Osteocyte (in vitro differentiated cells): Measurements from ENCODE around the gene ARID5B. TPM values are rescaled to one million over a fixed set of nuclear protein-coding genes. Genes with fewer than 3 reads are reported as not detected.

Experiments
- DNase-seq: peaks from one replicate; pipeline ENCODE4 v3.0.0; 2021; ENCODE audit warnings: mixed read lengths; ENCODE audit not compliant: unreplicated experiment; ENCODE audit errors: extremely low spot score
- H3K27ac Mint-ChIP-seq: one replicate; pipeline ENCODE4 v1.8.0; 2021; ENCODE audit warnings: mild to moderate bottlenecking, mixed read lengths; ENCODE audit not compliant: unreplicated experiment
- H3K27me3 Mint-ChIP-seq: one replicate; pipeline ENCODE4 v1.8.0; 2021; ENCODE audit warnings: mixed read lengths; ENCODE audit not compliant: unreplicated experiment
- H3K36me3 Mint-ChIP-seq: one replicate; pipeline ENCODE4 v1.8.0; 2021; ENCODE audit warnings: mixed read lengths; ENCODE audit not compliant: unreplicated experiment
- H3K4me1 Mint-ChIP-seq: one replicate; pipeline ENCODE4 v1.8.0; 2021; ENCODE audit warnings: mixed read lengths; ENCODE audit not compliant: unreplicated experiment
- H3K4me3 Mint-ChIP-seq: one replicate; pipeline ENCODE4 v1.8.0; 2021; ENCODE audit warnings: mild to moderate bottlenecking, moderate library complexity, mixed read lengths; ENCODE audit not compliant: unreplicated experiment
- H3K9me3 Mint-ChIP-seq: one replicate; pipeline ENCODE4 v1.8.0; 2021; ENCODE audit warnings: mixed read lengths; ENCODE audit not compliant: unreplicated experiment
- CTCF ChIP-seq: fragments of 200-600 bp; sonication (generic); IDR thresholded peaks from 2 replicates; pipeline ENCODE4 v1.5.0; 2021; ENCODE audit warnings: antibody characterized with exemption, mild to moderate bottlenecking, moderate library complexity
- total RNA-seq: library from RNA; stranded (reverse); gene quantifications from 2 replicates; pipeline ENCODE4 v1.2.1, GENCODE V29; 2021

Gene ARID5B
- total RNA-seq, 1 donor from 2014 or later, result 89.4 TPM

- peaks cover 80% of the 10 kb centered on the region for H3K36me3 Mint-ChIP-seq
- DNase-seq, result no peak
- peak overlapping the region; percentile 5 for H3K27ac Mint-ChIP-seq
- H3K4me1 Mint-ChIP-seq, result peaks cover 65% of the 10 kb centered on the region
- TF ChIP-seq CTCF, result no peak
- no peaks in the 10 kb centered on the region for H3K9me3 Mint-ChIP-seq
- no peak overlapping the region for H3K4me3 Mint-ChIP-seq
- no peaks in the 10 kb centered on the region for H3K27me3 Mint-ChIP-seq
These were observed 187.3 kb downstream of the ARID5B start for GRCh38 chr10:62088786-62089185.

- Mint-ChIP-seq H3K4me1 (peaks cover 78% of the 10 kb centered on the region), H3K9me3 (no peaks in the 10 kb centered on the region), H3K36me3 (peaks cover 76% of the 10 kb centered on the region), H3K27me3 (no peaks in the 10 kb centered on the region), H3K27ac (peak overlapping the region; percentile 92), H3K4me3 (no peak overlapping the region)
- DNase-seq, result no peak
- no peak for TF ChIP-seq CTCF
These were observed 191.0 kb downstream of the ARID5B start for GRCh38 chr10:62092301-62093030.

GRCh38 chr10:62093863-62094291 is 192.4 kb downstream of the ARID5B start:
- H3K36me3 Mint-ChIP-seq, result peaks cover 70% of the 10 kb centered on the region
- H3K4me1 Mint-ChIP-seq, result peaks cover 73% of the 10 kb centered on the region
- TF ChIP-seq CTCF, result no peak
- H3K4me3 Mint-ChIP-seq, result peak overlapping the region; percentile 18
- no peaks in the 10 kb centered on the region for H3K9me3 Mint-ChIP-seq
- no peaks in the 10 kb centered on the region for H3K27me3 Mint-ChIP-seq
- peak overlapping the region; percentile 92 for H3K27ac Mint-ChIP-seq
- no peak for DNase-seq

GRCh38 chr10:62095181-62096122 is 194.0 kb downstream of the ARID5B start:
- H3K4me1 Mint-ChIP-seq, result peaks cover 67% of the 10 kb centered on the region
- H3K36me3 Mint-ChIP-seq, result peaks cover 56% of the 10 kb centered on the region
- H3K4me3 Mint-ChIP-seq, result peak overlapping the region; percentile 42

More at GRCh38 chr10:62095181-62096122, 194.0 kb downstream of the ARID5B start:
- no peak for TF ChIP-seq CTCF
- H3K27ac Mint-ChIP-seq, result peak overlapping the region; percentile 94
- H3K27me3 Mint-ChIP-seq, result no peaks in the 10 kb centered on the region
- DNase-seq, result no peak
- H3K9me3 Mint-ChIP-seq, result no peaks in the 10 kb centered on the region
